H9 (cell line): ENCODE measurements around the gene BRINP2. TPM values are rescaled to one million over a fixed set of nuclear protein-coding genes. Genes with fewer than 3 reads are reported as not detected.

ENCODE experiments used
- DNase-seq: peaks from one replicate; pipeline ENCODE4 v3.0.0-alpha.2; 2017
- H2AFZ ChIP-seq: one replicate; pipeline ENCODE4 v1.6.1; 2013; ENCODE audit warnings: mild to moderate bottlenecking, low read length, control low read depth, moderate library complexity
- H2AK5ac ChIP-seq: 2 replicates; pipeline ENCODE4 v1.6.1; 2013; ENCODE audit warnings: low read length, control low read depth, mixed read lengths; ENCODE audit not compliant: insufficient read length
- H2BK120ac ChIP-seq: one replicate; pipeline ENCODE4 v1.6.1; 2013; ENCODE audit warnings: low read depth, mild to moderate bottlenecking, low read length, control low read depth, inconsistent platforms; ENCODE audit not compliant: poor library complexity, severe bottlenecking
- H2BK12ac ChIP-seq: 2 replicates; pipeline ENCODE4 v1.6.1; 2013; ENCODE audit warnings: low read length, control low read depth, mixed read lengths, low read depth; ENCODE audit not compliant: insufficient read length
- H2BK15ac ChIP-seq: 2 replicates; pipeline ENCODE4 v1.6.1; 2013; ENCODE audit warnings: low read depth, low read length, control low read depth
- H2BK20ac ChIP-seq: one replicate; pipeline ENCODE4 v1.6.1; 2013; ENCODE audit warnings: low read depth, mild to moderate bottlenecking, low read length, control low read depth, inconsistent platforms; ENCODE audit not compliant: poor library complexity, severe bottlenecking
- H2BK5ac ChIP-seq: 2 replicates; pipeline ENCODE4 v1.6.1; 2013; ENCODE audit warnings: low read length, control low read depth, mixed read lengths; ENCODE audit not compliant: insufficient read length
- H3K14ac ChIP-seq: 2 replicates; pipeline ENCODE4 v1.6.1; 2013; ENCODE audit warnings: low read length, control low read depth; ENCODE audit not compliant: insufficient read depth
- H3K18ac ChIP-seq: 2 replicates; pipeline ENCODE4 v1.6.1; 2013; ENCODE audit warnings: low read depth, mild to moderate bottlenecking, mixed read lengths, low read length, control low read depth; ENCODE audit not compliant: insufficient read length
- H3K23ac ChIP-seq: 2 replicates; pipeline ENCODE4 v1.6.1; 2013; ENCODE audit warnings: low read length, control low read depth, mixed read lengths, low read depth; ENCODE audit not compliant: insufficient read length
- H3K23me2 ChIP-seq: 2 replicates; pipeline ENCODE4 v1.6.1; 2013; ENCODE audit warnings: low read depth, mild to moderate bottlenecking, mixed read lengths, low read length, control low read depth; ENCODE audit not compliant: insufficient read length, poor library complexity, severe bottlenecking
- H3K27ac ChIP-seq: 2 replicates; pipeline ENCODE4 v1.5.1; 2013; ENCODE audit warnings: low read length, control low read depth, mixed read lengths, low read depth; ENCODE audit not compliant: insufficient read length
- H3K27me3 ChIP-seq: 2 replicates; pipeline ENCODE4 v1.6.1; 2013; ENCODE audit warnings: low read length, control low read depth, inconsistent platforms; ENCODE audit not compliant: insufficient read depth
- H3K4ac ChIP-seq: 2 replicates; pipeline ENCODE4 v1.6.1; 2013; ENCODE audit warnings: low read depth, mild to moderate bottlenecking, control low read depth, inconsistent platforms, low read length, moderate library complexity
- H3K4me1 ChIP-seq: 2 replicates; pipeline ENCODE4 v1.6.1; 2013; ENCODE audit warnings: low read length, control low read depth, inconsistent platforms; ENCODE audit not compliant: insufficient read depth
- H3K4me2 ChIP-seq: 2 replicates; pipeline ENCODE4 v1.6.1; 2013; ENCODE audit warnings: low read length, control low read depth, mixed read lengths; ENCODE audit not compliant: insufficient read length, insufficient read depth
- H3K56ac ChIP-seq: 2 replicates; pipeline ENCODE4 v1.6.1; 2013; ENCODE audit warnings: low read depth, mild to moderate bottlenecking, mixed read lengths, low read length, control low read depth; ENCODE audit not compliant: insufficient read length
- H3K79me1 ChIP-seq: 2 replicates; pipeline ENCODE4 v1.6.1; 2013; ENCODE audit warnings: low read depth, mild to moderate bottlenecking, moderate library complexity, low read length, control low read depth, inconsistent platforms; ENCODE audit not compliant: insufficient read depth, poor library complexity, severe bottlenecking
- H3K79me2 ChIP-seq: 2 replicates; pipeline ENCODE4 v1.6.1; 2013; ENCODE audit warnings: low read length, control low read depth, inconsistent platforms; ENCODE audit not compliant: insufficient read depth
- H3K9ac ChIP-seq: 2 replicates; pipeline ENCODE4 v1.6.1; 2013; ENCODE audit warnings: low read length, control low read depth, mixed read lengths; ENCODE audit not compliant: insufficient read length; ENCODE audit errors: extremely low read depth
- H3K9me3 ChIP-seq: one replicate; pipeline ENCODE4 v1.6.1; 2013; ENCODE audit warnings: low read depth, low read length, inconsistent platforms; ENCODE audit not compliant: control insufficient read depth
- H3T11ph ChIP-seq: one replicate; pipeline ENCODE4 v1.6.1; 2013; ENCODE audit warnings: mild to moderate bottlenecking, low read length, control low read depth, inconsistent platforms
- H4K20me1 ChIP-seq: one replicate; pipeline ENCODE4 v1.6.1; 2013; ENCODE audit not compliant: control insufficient read depth, insufficient read length, insufficient read depth
- H4K5ac ChIP-seq: 2 replicates; pipeline ENCODE4 v1.6.1; 2013; ENCODE audit warnings: low read depth, mild to moderate bottlenecking, mixed read lengths, low read length, control low read depth; ENCODE audit not compliant: insufficient read length
- H4K8ac ChIP-seq: replicated peaks from 2 replicates; pipeline ENCODE4 v1.6.1; 2013; ENCODE audit warnings: low read length, control low read depth, mixed read lengths, low read depth; ENCODE audit not compliant: insufficient read length
- H4K91ac ChIP-seq: 2 replicates; pipeline ENCODE4 v1.6.1; 2013; ENCODE audit warnings: low read depth, mild to moderate bottlenecking, moderate library complexity, mixed read lengths, low read length, control low read depth; ENCODE audit not compliant: insufficient read length
- H3K27ac Mint-ChIP-seq, 3 experiments: 2 replicates in 2 of 3; 3 replicates in 1 of 3; pipeline ENCODE4 v1.8.0; 2020 to 2021; ENCODE audit warnings: mixed read lengths in 3 of 3, mild to moderate bottlenecking in 1 of 3, moderate library complexity in 1 of 3
- H3K27me3 Mint-ChIP-seq: 2 replicates; pipeline ENCODE4 v1.8.0; 2021; ENCODE audit warnings: low read depth, mild to moderate bottlenecking, moderate library complexity, mixed read lengths
- H3K36me3 Mint-ChIP-seq, 3 experiments: 2 replicates in 2 of 3; 3 replicates in 1 of 3; pipeline ENCODE4 v1.8.0; 2020 to 2021; ENCODE audit warnings: low read depth in 3 of 3, mixed read lengths in 3 of 3; ENCODE audit not compliant: insufficient read depth in 1 of 3
- H3K4me1 Mint-ChIP-seq, 2 experiments: 2 replicates each; pipeline ENCODE4 v1.8.0; 2020; ENCODE audit warnings: mixed read lengths in 2 of 2
- H3K4me3 Mint-ChIP-seq, 2 experiments: 2 replicates in 1 of 2; 3 replicates in 1 of 2; pipeline ENCODE4 v1.8.0; 2020 to 2021; ENCODE audit warnings: mild to moderate bottlenecking in 2 of 2, mixed read lengths in 2 of 2, moderate library complexity in 1 of 2
- H3K9me3 Mint-ChIP-seq, 2 experiments: 2 replicates in 1 of 2; 3 replicates in 1 of 2; pipeline ENCODE4 v1.8.0; 2020; ENCODE audit warnings: mild to moderate bottlenecking in 2 of 2, mixed read lengths in 2 of 2, moderate library complexity in 1 of 2
- WGBS: extraction: QIAGEN DNeasy Blood & Tissue Kit; methylation state at CpG from one replicate; pipeline ENCODE4 v1.1.7; 2013; ENCODE audit warnings: missing lambda C conversion rate, low lambda C conversion rate, mixed read lengths; ENCODE audit not compliant: insufficient read length; ENCODE audit errors: extremely low coverage; 5-methylcytosine and 5-hydroxymethylcytosine counted together
- total RNA-seq: library from RNA; stranded (reverse); gene quantifications from 2 replicates; pipeline ENCODE4 v1.2.1, GENCODE V29; 2021
- TF ChIP-seq, protein P1 (sequence below): fragments of 200-600 bp; sonication (generic); conservative IDR thresholded peaks from 3 replicates; pipeline ENCODE4 v1.8.0; 2021; ENCODE audit warnings: antibody characterized with exemption, mild to moderate bottlenecking

BRINP2 gene
- total RNA-seq, 1 experiment from 2014 or later, result not detected

DNA sequence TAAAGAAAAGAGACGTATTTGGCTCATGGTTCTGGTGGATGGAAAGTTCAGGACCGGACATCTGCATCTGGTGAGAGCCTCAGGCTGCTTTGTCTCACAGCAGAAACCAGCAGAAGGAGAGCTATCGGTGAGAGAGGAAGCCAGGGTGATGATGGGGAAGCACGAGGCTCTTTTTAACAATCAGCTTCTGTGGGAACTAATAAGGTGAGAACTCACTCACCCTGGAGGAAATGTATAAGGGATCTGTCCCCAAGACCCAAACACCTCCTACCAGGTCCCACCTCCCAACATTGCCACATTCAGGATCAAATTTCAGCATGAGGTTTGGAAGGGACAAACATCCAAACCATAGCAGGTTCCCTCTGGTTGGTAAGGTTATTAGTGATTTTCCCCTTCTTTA, 39.0 kb upstream of the BRINP2 start:
- Histone ChIP-seq H4K91ac (no peak overlapping the region), H3K14ac (no peak overlapping the region), H4K5ac (no peak overlapping the region), H2BK12ac (no peak overlapping the region), H3K27me3 (no peaks in the 10 kb centered on the region), H3K79me1 (no peaks in the 10 kb centered on the region), H3K27ac (no peak overlapping the region), H2BK120ac (no peak overlapping the region), H2BK20ac (no peak overlapping the region), H3T11ph (no peak overlapping the region), H3K23ac (no peak overlapping the region), H4K20me1 (no peaks in the 10 kb centered on the region), H3K79me2 (0 out of 2 replicates have a peak, but pooled peaks cover 2% of the 10 kb centered on the region), H3K9ac (no peak overlapping the region), H3K4me2 (no peak overlapping the region), H2BK15ac (no peak overlapping the region), H3K56ac (no peak overlapping the region), H4K8ac (no peak overlapping the region), H3K23me2 (no peaks in the 10 kb centered on the region), H2BK5ac (no peak overlapping the region), H3K9me3 (no peaks in the 10 kb centered on the region), H3K18ac (no peak overlapping the region), H2AFZ (no peak overlapping the region), H3K4ac (no peak overlapping the region), H3K4me1 (peaks cover 4% of the 10 kb centered on the region; the same call in 1 of the 2 replicates), H2AK5ac (no peak overlapping the region)
- Mint-ChIP-seq H3K9me3 (no peaks in the 10 kb centered on the region), H3K27me3 (peaks cover 5% of the 10 kb centered on the region), H3K4me3 (no peak overlapping the region), H3K4me1 (peaks cover 3 to 6% of the 10 kb centered on the region in 2 experiments; a peak in 3 of 4 replicates), H3K27ac (no peak overlapping the region), H3K36me3 (peaks cover 0 to 2% (median 0%) of the 10 kb centered on the region in 3 experiments; a peak in 2 of 7 replicates)
- TF ChIP-seq, protein P1, sequence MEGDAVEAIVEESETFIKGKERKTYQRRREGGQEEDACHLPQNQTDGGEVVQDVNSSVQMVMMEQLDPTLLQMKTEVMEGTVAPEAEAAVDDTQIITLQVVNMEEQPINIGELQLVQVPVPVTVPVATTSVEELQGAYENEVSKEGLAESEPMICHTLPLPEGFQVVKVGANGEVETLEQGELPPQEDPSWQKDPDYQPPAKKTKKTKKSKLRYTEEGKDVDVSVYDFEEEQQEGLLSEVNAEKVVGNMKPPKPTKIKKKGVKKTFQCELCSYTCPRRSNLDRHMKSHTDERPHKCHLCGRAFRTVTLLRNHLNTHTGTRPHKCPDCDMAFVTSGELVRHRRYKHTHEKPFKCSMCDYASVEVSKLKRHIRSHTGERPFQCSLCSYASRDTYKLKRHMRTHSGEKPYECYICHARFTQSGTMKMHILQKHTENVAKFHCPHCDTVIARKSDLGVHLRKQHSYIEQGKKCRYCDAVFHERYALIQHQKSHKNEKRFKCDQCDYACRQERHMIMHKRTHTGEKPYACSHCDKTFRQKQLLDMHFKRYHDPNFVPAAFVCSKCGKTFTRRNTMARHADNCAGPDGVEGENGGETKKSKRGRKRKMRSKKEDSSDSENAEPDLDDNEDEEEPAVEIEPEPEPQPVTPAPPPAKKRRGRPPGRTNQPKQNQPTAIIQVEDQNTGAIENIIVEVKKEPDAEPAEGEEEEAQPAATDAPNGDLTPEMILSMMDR, result no peak
- no CpG with 5 or more reads among the region's 4 CpGs for WGBS
- no peak for DNase-seq
